GM19238 (cell line): ENCODE measurements around the gene ZNF382.
"Not testable (repeated sequence)": the region's sequence is repeated elsewhere in the genome, so short reads cannot be mapped to it uniquely, and the experiment has no call there.

Experiments
- DNase-seq: peaks from one replicate; pipeline ENCODE4 v3.0.0; 2011; ENCODE audit warnings: low spot score; ENCODE audit not compliant: insufficient read length

Gene ZNF382

DNA sequence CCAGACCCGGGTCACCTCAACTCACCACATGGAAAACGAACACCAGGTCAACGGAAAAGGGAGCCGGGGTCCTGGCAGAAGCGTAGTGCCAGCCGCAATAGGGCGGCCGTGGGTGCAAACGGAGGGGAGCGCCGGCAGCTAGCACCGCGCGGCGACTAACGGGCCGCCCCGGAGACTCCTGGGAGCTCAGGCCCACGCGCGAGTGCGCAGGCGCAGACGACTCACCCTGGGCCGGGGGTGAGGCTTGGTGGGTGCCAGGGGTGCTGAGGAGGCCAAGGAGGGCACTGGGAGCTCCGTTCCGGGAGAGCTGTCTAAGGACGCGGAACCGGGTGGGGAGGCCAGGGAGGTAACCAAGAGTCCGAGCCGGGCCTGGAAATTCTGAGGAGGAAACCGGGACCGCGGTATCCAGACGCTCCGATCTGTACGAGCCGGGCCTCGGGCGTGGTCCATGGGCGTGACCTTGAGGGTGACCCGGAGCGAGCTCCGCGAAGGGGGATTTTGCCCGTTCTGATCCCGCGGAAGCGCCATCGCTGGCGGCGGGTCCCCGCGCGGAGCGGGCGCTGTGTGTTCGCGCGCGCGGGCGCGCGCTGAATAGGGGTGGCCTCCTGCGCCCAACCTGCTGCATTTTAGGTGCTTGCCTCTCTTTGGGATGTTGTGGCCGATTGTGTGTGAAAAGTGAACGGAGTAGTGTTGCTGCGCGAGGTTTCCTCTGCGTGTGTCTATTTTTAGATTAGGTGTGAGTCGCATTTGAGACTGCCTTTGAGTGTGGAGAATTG is at the start of gene ZNF382:
ZNF382 (plus strand) TSS at position 213 of the 776 bp plus-strand sequence. CDS start 4,602 bp downstream, outside the sequence.
- peak; percentile 78 for DNase-seq

DNA sequence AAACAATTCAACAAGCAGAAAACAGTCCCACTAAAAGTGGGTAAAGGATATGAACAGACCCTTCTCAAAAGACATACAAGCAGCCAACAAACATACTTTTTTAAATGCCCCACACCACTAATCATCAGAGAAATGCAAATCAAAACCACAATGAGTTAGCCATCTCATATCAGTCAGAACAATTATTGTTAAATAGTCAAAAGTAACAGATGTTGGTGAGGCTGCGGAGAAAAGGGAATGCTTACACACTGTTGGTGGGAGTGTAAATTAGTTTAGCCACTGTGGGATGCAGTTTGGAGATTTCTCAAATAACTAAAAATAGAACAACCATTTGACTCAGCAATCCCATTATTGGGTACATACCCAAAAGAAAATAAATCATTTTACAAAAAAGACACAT is 40.7 kb upstream of the ZNF382 start:
- no peak for DNase-seq

DNA sequence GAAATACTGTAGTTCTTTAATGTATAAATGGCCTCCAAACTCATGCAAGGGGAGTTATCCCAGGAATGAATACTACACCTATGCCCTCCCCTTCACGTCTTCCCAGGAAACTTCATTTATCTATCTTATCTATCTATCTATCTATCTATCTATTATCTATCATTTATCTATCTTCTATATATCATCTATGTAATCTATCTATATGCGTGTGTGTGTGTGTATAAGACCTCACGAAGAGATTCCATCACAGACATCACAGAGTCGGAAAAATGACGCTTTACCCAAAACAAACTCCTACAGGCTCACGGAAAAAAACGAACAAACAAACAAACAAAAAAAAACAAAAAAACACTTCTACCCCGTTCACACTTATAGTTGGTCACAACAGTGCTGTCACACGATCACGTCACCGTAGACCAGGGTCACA is 32.5 kb upstream of the ZNF382 start:
- no peak for DNase-seq

DNA sequence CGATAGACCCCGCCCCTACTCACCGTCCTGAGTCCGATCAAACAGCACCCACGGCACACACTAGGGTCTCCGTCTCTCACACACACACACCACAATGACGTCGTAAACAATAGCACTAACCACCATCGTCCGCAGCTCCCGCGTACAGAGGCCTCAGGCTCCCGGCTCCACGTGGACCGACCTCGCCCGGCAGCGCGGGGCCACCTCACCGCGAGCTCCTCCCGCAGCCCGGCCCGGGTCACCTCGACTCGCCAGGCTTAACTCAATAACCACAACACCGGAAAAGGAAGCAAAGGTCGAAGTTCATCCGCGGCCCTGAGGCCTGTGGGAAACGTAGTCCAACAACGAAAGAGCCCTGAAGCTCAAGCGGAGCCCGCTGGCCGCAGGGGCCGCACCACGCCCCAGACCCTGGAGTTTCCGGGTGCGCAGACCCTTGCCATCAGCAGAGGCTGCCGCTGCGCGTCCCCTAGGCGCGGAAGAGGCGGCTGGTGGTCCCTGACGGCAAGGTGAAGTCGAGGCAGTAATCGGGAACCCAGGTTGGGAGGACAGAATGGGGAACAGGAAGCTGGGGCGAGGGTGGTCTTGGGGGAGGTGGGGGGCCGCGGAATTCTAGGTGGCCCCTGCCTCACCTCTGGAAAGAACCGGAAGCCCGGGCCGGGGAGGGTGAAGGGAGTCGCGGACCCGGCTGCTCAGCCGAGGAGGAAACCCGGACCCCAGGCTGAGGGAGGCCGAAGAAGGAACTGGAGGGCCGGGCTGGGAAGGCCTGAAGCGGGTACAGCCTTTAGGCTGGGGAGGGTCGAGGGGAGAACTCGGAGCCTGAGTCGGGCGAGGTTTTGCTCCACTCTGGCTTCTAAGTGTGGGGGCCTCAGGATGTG is 31.9 kb upstream of the ZNF382 start, which contains the start of gene ZNF529:
ZNF529 (minus strand) TSS at position 273 of the 875 bp plus-strand sequence. CDS start 946 bp downstream, outside the sequence.
- DNase-seq: peak; percentile 82

DNA sequence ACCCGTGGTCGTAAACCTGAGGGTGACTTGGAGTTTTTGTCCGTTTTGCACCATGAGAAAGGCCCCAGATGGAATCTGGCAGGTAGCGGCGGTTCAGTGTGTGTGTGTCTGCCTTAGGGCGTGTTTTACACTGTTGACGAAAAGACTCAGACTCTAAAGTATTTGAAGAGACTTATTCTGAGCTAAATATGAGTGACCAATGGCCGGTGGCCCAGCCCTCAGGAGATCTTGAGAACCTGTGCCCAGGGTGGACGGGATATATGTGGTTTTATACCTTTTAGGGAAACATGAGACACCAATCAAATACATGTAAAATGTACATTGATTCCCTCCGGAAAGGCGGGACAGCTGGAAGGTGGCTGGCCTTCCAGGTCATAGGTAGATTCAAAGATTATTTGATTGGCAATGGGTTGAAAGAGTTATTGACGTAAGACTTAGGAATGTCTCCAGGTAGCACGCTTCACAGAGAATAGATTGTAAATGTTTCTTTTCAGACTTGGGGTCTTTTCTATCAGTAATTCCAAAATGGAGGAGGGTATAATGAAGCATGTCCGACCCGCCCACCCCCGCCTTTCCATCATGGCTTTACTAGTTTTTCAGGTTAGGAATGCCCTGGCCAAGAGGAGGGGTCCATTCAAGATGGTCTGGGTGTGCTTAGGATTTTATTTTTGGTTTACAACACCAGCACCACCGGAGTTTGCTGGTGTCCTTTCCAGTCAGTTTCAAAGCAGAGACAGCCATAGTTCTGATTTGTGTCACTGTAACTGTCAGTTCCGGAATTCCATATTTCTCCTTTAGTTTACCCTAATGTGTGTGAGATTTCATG is 31.0 kb upstream of the ZNF382 start:
- DNase-seq: no peak

DNA sequence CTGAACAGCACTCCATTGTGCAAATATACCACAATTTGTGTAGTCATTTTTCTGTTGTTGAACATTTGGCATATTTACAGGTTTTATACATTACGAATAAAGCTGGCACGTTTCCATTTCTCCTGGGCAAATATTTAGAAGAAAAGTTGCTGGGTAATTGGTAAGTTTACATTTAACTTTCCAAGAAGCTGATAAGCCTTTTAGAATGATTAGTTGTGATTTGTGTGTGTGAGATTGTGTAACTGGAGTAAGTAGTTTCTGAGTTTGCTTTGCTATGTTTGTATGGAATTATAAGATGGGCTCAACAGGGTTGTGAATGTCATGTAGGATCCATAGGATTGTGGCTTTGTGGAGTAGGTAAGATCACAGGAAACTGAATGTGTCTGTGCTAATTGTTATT is 30.4 kb upstream of the ZNF382 start:
- DNase-seq: no peak

DNA sequence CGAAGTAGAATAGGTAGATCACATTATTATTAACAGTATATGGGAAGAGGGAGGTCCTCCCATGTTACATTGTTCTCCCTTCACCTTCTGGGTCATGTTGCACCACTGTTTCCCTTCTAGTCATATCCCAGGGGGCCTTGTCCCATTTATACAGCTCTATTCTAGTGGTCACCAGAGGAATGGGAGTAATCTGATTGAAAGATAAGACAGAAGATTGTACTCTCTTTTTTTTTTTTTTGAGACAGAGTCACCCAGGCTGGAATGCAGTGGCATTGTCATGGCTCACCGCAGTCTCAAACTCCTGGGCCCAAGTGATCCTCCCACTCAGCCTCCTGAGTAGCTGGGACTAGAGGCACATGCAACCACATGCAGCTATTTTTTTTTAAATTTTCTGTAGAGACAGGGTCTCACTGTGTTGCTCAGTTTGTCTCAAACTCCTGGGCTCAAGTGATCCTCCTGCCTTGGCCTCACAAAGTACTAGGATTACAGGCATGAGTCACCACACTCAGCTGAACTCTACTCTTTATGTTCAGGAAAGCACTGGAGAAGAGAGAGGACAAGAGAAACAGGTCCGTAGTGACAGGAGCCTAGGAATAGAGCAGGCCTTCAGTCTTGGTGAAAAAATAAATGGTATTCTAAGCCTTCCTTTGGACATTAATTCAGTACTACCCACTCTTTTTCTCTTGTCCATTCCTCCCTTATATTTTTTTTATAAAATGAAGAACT is 27.7 kb upstream of the ZNF382 start:
- DNase-seq: no peak

DNA sequence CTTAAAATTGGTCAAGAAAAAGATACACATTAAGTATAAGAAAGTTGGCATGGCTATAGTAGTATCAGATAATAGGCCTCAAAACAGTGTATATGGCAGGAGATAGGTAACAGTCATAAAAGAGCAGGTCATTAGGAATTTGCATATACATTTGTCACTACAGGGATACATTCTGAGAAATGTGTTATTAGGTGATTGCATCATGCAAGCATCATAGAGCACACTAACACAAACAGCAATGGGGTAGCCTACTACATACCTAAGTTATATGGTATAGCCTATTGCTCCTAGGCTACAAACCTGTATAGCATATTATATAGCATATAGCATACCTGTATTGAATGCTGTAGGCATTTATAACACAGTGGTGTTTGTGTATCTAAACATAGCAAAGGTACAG is 25.9 kb upstream of the ZNF382 start:
- DNase-seq: no peak

DNA sequence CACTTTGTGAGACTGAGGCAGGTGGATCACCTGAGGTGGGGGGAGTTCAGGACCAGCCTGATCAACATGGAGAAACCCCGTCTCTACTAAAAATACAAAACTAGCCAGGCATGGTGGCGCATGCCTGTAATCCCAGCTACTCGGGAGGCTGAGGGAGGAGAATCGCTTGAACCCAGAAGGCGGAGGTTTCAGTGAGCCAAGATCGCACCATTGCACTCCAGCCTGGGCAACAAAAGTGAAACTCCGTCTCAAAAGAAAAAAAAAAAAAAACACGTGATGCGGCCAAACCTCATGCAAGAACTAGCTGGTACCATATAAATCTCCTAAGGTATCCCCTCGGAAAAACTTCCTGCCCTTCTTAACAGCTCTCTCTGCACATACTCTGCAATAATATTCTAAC is 2.4 kb upstream of the ZNF382 start:
- DNase-seq: not testable (repeated sequence)

DNA sequence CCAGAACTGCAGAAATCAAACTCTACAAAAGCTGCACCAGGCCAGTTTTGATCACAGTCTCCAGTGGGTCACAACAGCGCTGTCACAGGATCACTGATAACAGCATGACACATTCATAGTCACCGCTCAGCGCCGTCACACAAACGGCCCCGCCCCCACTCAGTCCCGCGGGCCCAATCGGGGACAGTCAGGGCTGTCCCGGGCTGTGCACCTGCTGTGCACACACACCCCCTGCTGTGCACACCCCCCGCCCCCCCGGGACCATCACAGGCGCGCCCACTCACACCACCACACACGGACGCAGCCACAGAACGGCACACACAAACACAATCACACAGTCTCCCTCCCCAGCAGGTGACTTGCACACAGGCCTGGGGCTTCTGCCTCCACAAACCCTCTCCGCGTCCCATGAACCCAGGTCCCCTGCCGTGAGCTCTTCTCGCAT is 435 bp upstream of the ZNF382 start:
- DNase-seq: peak; percentile 53

DNA sequence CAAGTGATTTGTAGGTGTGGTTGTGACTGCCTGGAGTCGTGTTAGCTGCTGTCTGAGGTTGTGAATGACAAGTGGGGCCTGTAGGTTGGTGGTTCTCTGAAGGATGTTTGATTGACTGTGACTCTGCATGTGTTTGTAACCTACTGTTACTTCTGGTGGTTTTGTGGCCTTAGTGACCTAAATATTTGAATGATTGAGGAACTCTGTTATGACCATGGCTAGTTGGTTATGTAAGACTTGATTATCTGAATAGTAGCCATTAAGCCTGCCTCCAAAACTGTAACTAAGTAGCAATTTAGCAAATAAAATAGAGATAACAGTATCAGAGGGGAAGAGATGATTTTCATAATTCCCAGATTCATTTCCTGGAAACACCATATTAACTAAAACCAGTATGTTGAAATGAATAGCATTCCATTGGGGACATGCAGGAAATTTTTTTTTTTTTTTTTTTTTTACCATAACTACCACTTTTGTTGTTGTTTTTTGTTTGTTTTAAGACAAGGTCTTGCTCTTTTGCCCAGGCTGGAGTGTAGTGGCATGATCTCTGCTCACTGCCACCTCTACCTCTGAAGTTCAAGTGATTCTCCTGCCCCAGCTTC is 865 bp downstream of the ZNF382 start:
- peak; percentile 16 for DNase-seq

DNA sequence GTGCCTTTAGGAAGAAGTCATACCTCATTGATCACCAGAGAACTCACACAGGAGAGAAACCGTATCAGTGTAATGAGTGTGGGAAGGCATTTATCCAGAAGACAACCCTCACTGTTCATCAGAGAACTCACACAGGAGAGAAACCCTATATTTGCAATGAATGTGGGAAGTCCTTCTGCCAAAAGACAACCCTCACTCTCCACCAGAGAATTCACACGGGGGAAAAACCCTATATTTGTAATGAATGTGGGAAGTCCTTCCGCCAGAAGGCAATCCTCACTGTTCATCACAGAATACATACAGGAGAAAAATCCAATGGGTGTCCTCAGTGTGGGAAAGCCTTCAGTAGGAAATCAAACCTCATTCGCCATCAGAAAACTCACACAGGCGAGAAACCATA is 21.9 kb downstream of the ZNF382 start:
- DNase-seq: no peak

DNA sequence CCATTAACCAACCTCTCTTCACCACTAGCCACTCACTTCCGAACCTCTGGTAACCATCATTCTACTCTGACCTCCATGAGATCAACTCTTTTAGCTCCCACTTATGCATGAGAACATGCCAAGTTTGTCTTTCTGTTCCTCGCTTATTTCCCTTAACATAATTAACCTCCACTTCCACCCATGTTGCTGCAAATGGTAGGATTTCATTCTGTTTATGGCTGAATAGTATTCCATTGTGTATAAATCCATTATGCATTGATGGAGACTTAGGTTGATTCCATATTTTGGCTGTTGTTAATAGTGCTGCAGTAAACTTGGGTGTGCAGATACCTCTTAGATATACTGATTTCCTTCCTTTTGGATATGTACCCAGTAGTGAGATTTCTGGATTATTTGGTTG is 30.2 kb downstream of the ZNF382 start:
- no peak for DNase-seq

DNA sequence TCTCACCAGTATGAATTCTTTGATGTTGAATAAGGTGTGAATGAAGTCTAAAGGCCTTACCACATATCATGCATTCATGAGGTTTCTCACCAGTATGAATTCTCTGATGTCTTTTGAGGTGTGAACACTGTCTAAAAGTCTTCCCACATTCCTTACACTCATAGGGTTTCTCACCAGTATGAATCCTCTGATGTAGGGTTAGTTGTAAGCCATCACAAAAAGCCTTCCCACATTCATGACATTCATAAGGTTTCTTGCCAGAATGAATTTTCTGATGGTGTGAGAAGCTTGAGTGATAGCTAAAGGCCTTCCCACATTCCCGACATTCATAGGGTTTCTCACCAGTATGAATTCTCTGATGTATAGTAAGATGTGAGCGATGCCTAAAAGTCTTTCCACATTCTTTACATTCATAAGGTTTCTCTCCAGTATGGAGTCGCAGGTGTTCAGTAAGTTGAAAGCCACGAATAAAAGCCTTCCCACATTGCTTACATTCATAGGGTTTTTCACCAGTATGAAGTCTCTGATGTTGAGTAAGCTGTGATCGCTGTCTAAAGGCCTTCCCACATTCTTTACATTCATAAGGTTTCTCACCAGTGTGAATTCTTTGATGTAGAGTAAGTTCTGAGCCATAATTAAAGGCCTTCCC is 33.9 kb downstream of the ZNF382 start:
- no peak for DNase-seq

DNA sequence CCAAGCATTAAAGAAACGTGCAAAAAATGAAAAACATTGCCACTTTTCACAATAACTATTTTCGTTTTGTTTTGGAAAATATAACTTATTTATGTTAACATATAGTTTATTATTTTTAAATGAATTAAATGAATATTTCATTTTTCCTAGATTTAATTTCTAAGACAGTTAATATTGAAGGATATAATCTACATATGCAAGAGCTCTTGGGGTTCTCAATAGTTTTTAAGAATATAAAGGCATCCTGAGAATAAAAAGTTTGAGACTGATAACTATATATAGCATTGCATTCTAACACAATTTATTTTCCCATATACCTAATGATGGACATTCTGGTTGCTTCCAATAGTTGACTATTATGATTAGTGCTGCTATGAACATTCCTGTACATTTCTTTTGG is 41.6 kb downstream of the ZNF382 start:
- DNase-seq: no peak

DNA sequence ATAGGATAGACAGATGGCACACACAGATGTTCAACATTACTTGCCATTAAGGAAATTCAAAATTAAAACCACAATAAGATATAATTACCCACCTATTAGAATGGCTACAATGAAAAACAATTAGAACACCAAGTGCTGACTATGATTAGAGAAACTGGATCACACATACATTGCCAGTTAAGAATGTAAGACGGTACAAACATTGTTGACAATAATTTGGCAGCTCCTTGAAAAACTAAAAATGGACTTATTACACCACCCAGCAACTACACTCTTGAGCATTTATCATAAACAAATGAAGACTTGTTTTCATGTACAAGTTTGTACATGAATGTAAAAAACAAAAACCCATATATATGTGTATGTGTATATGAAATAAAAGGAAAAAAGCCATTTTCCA is 47.8 kb downstream of the ZNF382 start:
- DNase-seq: no peak

DNA sequence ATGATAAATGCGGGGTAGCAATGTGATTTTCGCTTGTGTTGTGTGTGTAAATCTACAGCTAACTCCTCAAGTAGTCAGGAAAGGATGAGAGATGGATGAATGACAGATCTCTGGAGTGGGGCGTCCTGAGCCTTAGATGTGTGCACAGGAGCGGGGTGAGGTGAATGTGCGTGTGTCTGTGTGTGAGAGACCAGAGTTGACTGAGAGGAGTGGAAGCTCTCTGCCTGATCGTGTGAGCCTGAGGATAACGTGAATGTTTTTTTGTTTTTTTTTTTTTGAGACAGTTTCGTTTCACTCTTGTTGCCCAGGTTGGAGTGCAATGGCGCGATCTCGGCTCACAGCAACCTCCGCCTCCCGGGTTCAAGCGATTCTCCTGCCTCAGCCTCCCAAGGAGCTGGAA is 60.7 kb downstream of the ZNF382 start:
- DNase-seq: no peak

DNA sequence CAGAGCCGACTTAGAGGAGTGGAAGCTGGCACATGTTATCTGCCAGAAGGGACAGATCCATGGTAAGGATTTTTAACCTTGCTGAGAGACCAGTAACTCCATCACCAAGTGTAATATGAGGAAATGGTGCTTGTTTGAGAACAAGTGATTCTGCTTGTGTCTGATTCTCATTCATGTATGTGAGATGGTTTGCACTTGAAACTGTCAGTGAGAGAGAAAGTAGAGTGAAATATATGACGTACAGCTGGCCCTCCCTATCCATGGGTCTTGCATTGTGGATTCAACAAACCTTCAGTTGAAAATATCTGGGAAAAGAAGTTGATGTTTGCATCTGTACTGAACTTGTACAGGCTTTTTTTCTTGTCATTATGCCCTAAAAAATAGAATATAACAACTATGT is 63.5 kb downstream of the ZNF382 start:
- no peak for DNase-seq

DNA sequence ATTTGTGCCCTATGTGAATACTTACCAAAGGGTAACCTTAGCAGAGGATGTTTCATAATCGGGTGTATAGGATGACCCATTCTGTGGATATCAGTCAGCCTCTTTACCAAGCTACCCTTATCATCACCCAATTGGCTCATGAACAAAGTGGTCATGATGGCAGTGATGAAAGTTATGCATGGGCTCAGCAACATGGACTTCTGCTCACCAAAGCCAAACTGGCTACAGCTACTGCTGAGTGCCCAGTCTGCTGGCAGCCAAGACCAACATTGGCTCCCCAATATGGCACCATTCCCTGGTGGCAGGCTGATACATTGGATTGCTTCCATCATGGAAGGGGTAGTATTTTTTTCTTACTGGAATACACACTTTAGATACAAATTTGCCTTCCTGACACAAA is 67.3 kb downstream of the ZNF382 start:
- DNase-seq: no peak

DNA sequence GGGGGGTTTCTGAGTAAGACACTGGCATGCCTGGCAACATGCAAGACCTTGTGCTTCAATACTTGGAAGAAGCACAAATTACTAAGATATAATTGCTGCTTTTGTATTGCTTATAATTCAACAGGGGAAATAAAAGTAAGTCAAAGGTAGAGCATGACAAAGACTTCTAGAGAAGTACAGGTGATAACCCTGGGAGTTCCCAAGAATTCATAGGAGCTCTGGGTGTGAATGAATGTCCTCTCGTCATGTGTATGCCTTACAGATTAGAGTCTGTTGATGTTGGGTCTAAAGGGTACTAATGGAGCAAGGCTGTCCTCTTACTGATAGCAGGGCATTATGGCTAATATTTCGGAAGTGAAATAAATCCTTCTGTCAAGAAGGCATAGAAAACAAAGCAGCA is 69.1 kb downstream of the ZNF382 start:
- no peak for DNase-seq
